HepG2 (cell line): ENCODE data around the gene NDUFB6. TPM values are rescaled to one million over a fixed set of nuclear protein-coding genes. Genes with fewer than 3 reads are reported as not detected.
A peak's percentile ranks its signal among the peaks of the same experiment; 100 is the strongest.

ENCODE experiments used
- ATAC-seq: fragments of 200-7000 bp; cut with Tn5 transposase; 3 replicates; pipeline ENCODE4 v1.9.1; 2020; ENCODE audit warnings: mild to moderate bottlenecking, moderate library complexity
- BruUV-seq: library from RNA; stranded (reverse); fragments of 400-500 nt; replicated peaks from 2 replicates; lab custom pipeline; 2021; lab: Mats Ljungman, UMichigan
- CTCF ChIA-PET: fragments of 300-600 bp; formaldehyde crosslinking; extraction: SDS; loops from one replicate; lab custom pipeline; 2021; ENCODE audit warnings: low total read pairs, inconsistent platforms, low intra/inter-chr PET ratio; lab: Yijun Ruan, JAX
- POLR2A ChIA-PET: fragments of 350-600 bp; sonication (Branson Sonifier 250); formaldehyde crosslinking; loops from one replicate; lab custom pipeline; 2020; ENCODE audit warnings: antibody characterized with exemption, inconsistent platforms; lab: Yijun Ruan, JAX
- DNase-seq: peaks from one replicate; pipeline ENCODE4 v3.0.0-alpha.2; 2015; ENCODE audit warnings: low spot score
- FAIRE-seq: peaks from 3 replicates; lab custom pipeline; 2011; peaks lifted over from hg19 to GRCh38; lab: Jason Lieb, UNC
- H2AFZ ChIP-seq: one replicate; pipeline ENCODE4 v1.6.1; 2011; ENCODE audit warnings: low read length, inconsistent platforms
- H3K27ac ChIP-seq: fragments of 300-600 bp; 3 replicates; pipeline ENCODE4 v1.8.0; 2011; ENCODE audit warnings: mixed run types, mild to moderate bottlenecking, mixed read lengths, low read length, inconsistent platforms; ENCODE audit not compliant: insufficient read depth; ENCODE audit errors: extremely low read length
- H3K27me3 ChIP-seq, 2 experiments: fragments of 200-600 bp in 1 of 2; 2 replicates in 1 of 2; 3 replicates in 1 of 2; pipeline versions ENCODE4 v1.6.0 to v1.8.0; 2011; ENCODE audit warnings: low read length in 2 of 2, mild to moderate bottlenecking in 2 of 2, moderate library complexity in 2 of 2, inconsistent platforms in 1 of 2; ENCODE audit not compliant: insufficient read depth in 2 of 2, control insufficient read depth in 1 of 2
- H3K36me3 ChIP-seq, 2 experiments: fragments of 200-600 bp in 1 of 2; replicated peaks in 1 of 2; 2 replicates in 1 of 2; 3 replicates in 1 of 2; pipeline versions ENCODE4 v1.5.1 to v1.8.0; 2011; ENCODE audit warnings: low read length in 2 of 2, inconsistent platforms in 1 of 2; ENCODE audit not compliant: insufficient read depth in 2 of 2, control insufficient read depth in 1 of 2
- H3K4me1 ChIP-seq: 2 replicates; pipeline ENCODE4 v1.5.1; 2012; ENCODE audit warnings: low read length, inconsistent platforms; ENCODE audit not compliant: insufficient read depth
- H3K4me2 ChIP-seq: 2 replicates; pipeline ENCODE4 v1.6.0; 2011; ENCODE audit warnings: low read depth, low read length, inconsistent platforms
- H3K4me3 ChIP-seq, 3 experiments: fragments of 200-600 bp in 1 of 3; sonication (generic), shearing (Covaris generic) in 1 of 3; replicated peaks in 1 of 3; 2 replicates each; pipeline ENCODE4 v1.5.1; 2011 to 2016; ENCODE audit warnings: low read length in 3 of 3, inconsistent platforms in 2 of 3, low read depth in 2 of 3, mild to moderate bottlenecking in 2 of 3, control low read depth in 1 of 3, mixed read lengths in 1 of 3; ENCODE audit not compliant: insufficient read depth in 1 of 3
- H3K79me2 ChIP-seq: one replicate; pipeline ENCODE4 v1.6.1; 2011; ENCODE audit warnings: low read length, inconsistent platforms; ENCODE audit not compliant: insufficient read depth
- H3K9ac ChIP-seq: 2 replicates; pipeline ENCODE4 v1.6.0; 2011; ENCODE audit warnings: mild to moderate bottlenecking, low read depth, low read length, inconsistent platforms; ENCODE audit not compliant: insufficient read depth
- H3K9me3 ChIP-seq: 2 replicates; pipeline ENCODE4 v1.5.1; 2012; ENCODE audit warnings: mild to moderate bottlenecking, low read length
- H4K20me1 ChIP-seq: 2 replicates; pipeline ENCODE4 v1.6.0; 2011; ENCODE audit warnings: inconsistent platforms, mild to moderate bottlenecking, low read length, moderate library complexity; ENCODE audit not compliant: insufficient read depth
- CCAR2 ChIP-seq: fragments of 200-400 bp; formaldehyde crosslinking; optimal IDR thresholded peaks from 2 replicates; pipeline ENCODE3; 2018; ENCODE audit warnings: low read depth, mild to moderate bottlenecking, low read length, moderate library complexity
- CEBPG ChIP-seq: IDR thresholded peaks from 2 replicates; pipeline ENCODE4 v1.6.1; 2016
- FIP1L1 ChIP-seq: fragments of 200-400 bp; formaldehyde crosslinking; IDR thresholded peaks from 2 replicates; pipeline ENCODE4 v1.6.1; 2018; ENCODE audit warnings: low read depth, mild to moderate bottlenecking, low read length, moderate library complexity, borderline replicate concordance; ENCODE audit not compliant: insufficient read depth
- POGK ChIP-seq: sonication (generic); formaldehyde crosslinking; conservative IDR thresholded peaks from 2 replicates; pipeline ENCODE4 v1.8.0; 2022; ENCODE audit warnings: mild to moderate bottlenecking, moderate library complexity, missing genetic modification reagents
- POLR2A ChIP-seq, 2 experiments: IDR thresholded peaks; 2 replicates each; pipeline ENCODE4 v1.6.1; 2011; ENCODE audit warnings: low read depth in 2 of 2, low read length in 2 of 2, mild to moderate bottlenecking in 1 of 2, moderate library complexity in 1 of 2; ENCODE audit not compliant: insufficient read depth in 1 of 2
- SRSF9 ChIP-seq: fragments of 200-400 bp; formaldehyde crosslinking; IDR thresholded peaks from 2 replicates; pipeline ENCODE4 v1.6.1; 2018; ENCODE audit warnings: borderline replicate concordance, mild to moderate bottlenecking, low read depth, low read length; ENCODE audit not compliant: insufficient read depth, poor library complexity, severe bottlenecking
- STAG1 ChIP-seq: sonication (generic); formaldehyde crosslinking; IDR thresholded peaks from 2 replicates; pipeline ENCODE4 v1.4.0; 2020; ENCODE audit warnings: missing genetic modification reagents
- TBL1XR1 ChIP-seq: fragments of 150-350 bp; IDR thresholded peaks from 2 replicates; pipeline ENCODE4 v1.6.1; 2014; ENCODE audit warnings: borderline replicate concordance, low read length; ENCODE audit not compliant: partially characterized antibody
- ZFYVE20 ChIP-seq: sonication (generic); formaldehyde crosslinking; IDR thresholded peaks from 2 replicates; pipeline ENCODE4 v1.8.0; 2023; ENCODE audit warnings: low read depth, mild to moderate bottlenecking, moderate library complexity, missing genetic modification reagents, borderline replicate concordance
- ZNF558 ChIP-seq: sonication (generic); formaldehyde crosslinking; IDR thresholded peaks from 2 replicates; pipeline ENCODE4 v1.9.0; 2022; ENCODE audit warnings: mild to moderate bottlenecking, missing genetic modification reagents, borderline replicate concordance
- WGBS: methylation state at CpG from one replicate; pipeline ENCODE4 v1.1.6; 2017; ENCODE audit warnings: low lambda C conversion rate; 5-methylcytosine and 5-hydroxymethylcytosine counted together
- in situ Hi-C: cut with HindIII; loops from 2 replicates; pipeline ENCODE4 v1.10.0; 2017; ENCODE audit warnings: low pct_unique_long_range_greater_than_20kb; ENCODE audit not compliant: extremely low pct_ligation_motif_present
- intact Hi-C: fragments of 100-400 bp; cut with micrococcal nuclease; formaldehyde crosslinking; loops from one replicate; pipeline ENCODE4 v1.10.0; 2022; ENCODE audit not compliant: unreplicated experiment
- polyA plus RNA-seq, 8 experiments: library from polyadenylated mRNA; depleted of rRNA in 3 of 8; stranded (reverse) in 7 of 8; unstranded in 1 of 8; fragments of >200 nt; fragmentation: Illumina TruSeq in 4 of 8; extraction: Trizol in 4 of 8; gene quantifications; 2 replicates each; pipeline versions ENCODE4 v1.2.1 to v1.2.3, GENCODE V29; 2011 to 2016; ENCODE audit warnings: low read depth in 4 of 8, missing spikeins in 1 of 8, mixed read lengths in 1 of 8; ENCODE audit not compliant: insufficient read depth in 1 of 8
- total RNA-seq, 5 experiments: library from RNA; depleted of rRNA; stranded (reverse); fragments of >200 nt; fragmentation: Illumina TruSeq; extraction: Trizol; gene quantifications; 2 replicates each; pipeline ENCODE4 v1.2.3, GENCODE V29; 2016; ENCODE audit warnings: low read depth in 1 of 5
- TF ChIP-seq, protein P1 (sequence below): sonication (generic); formaldehyde crosslinking; conservative IDR thresholded peaks from 2 replicates; pipeline ENCODE4 v1.8.1; 2023; ENCODE audit warnings: missing genetic modification reagents
- TF ChIP-seq, protein P2 (sequence below): IDR thresholded peaks from 2 replicates; pipeline ENCODE4 v1.6.1; 2016

NDUFB6 gene
- total and polyA plus RNA-seq, 2 of the 13 experiments (the other 11 are each of a cell fraction or from before 2014, with no cell fraction given), result 31.2 to 81.9 TPM

GRCh38 chr9:32580631-32581300 is 7.8 kb upstream of the NDUFB6 start:
- ATAC-seq (peak; percentile 78), DNase-seq (peak; percentile 13), FAIRE-seq (no peak)
- Histone ChIP-seq H3K79me2 (no peaks in the 10 kb centered on the region), H3K4me3 (no peak overlapping the region), H3K36me3 (no peaks in the 10 kb centered on the region), H3K27ac (no peak overlapping the region), H3K4me1 (peaks cover 18% of the 10 kb centered on the region), H3K27me3 (no peaks in the 10 kb centered on the region), H2AFZ (no peak overlapping the region), H3K9me3 (no peaks in the 10 kb centered on the region), H3K4me2 (peak overlapping the region; percentile 25), H3K9ac (no peak overlapping the region), H4K20me1 (no peaks in the 10 kb centered on the region)
- ChIA-PET POLR2A (interaction anchor here (1.6 kb wide), 1 partner anchor 202 kb away, joined by 4 read pairs; no protein-coding TSS in a partner anchor), CTCF (interaction anchor here (2.3 to 4.9 kb wide), 2 partner anchors 202 to 387 kb away, joined by 34 to 115 read pairs; no protein-coding TSS in a partner anchor)
- 0% methylated on average over 3 of the region's 3 CpGs for WGBS
- no TSS peak for BruUV-seq
- no peak for TF ChIP-seq TBL1XR1
- no peak for TF ChIP-seq CEBPG (CRISPR knock-in tag)
- no peak for TF ChIP-seq ZFYVE20
- TF ChIP-seq, protein P1, sequence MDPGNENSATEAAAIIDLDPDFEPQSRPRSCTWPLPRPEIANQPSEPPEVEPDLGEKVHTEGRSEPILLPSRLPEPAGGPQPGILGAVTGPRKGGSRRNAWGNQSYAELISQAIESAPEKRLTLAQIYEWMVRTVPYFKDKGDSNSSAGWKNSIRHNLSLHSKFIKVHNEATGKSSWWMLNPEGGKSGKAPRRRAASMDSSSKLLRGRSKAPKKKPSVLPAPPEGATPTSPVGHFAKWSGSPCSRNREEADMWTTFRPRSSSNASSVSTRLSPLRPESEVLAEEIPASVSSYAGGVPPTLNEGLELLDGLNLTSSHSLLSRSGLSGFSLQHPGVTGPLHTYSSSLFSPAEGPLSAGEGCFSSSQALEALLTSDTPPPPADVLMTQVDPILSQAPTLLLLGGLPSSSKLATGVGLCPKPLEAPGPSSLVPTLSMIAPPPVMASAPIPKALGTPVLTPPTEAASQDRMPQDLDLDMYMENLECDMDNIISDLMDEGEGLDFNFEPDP, result no peak
- TF ChIP-seq POLR2A (IDR thresholded peaks at IDR 0.05; ENCODE audit: insufficient read depth in 1 of 2, low read depth in 2 of 2, low read length in 2 of 2), result no peak
- no peak for TF ChIP-seq FIP1L1
- no peak for TF ChIP-seq CCAR2
- TF ChIP-seq ZNF558 (CRISPR knock-in tag), result no peak
- no peak for TF ChIP-seq STAG1 (CRISPR knock-in tag)
- no peak for TF ChIP-seq SRSF9
- TF ChIP-seq, protein P2, sequence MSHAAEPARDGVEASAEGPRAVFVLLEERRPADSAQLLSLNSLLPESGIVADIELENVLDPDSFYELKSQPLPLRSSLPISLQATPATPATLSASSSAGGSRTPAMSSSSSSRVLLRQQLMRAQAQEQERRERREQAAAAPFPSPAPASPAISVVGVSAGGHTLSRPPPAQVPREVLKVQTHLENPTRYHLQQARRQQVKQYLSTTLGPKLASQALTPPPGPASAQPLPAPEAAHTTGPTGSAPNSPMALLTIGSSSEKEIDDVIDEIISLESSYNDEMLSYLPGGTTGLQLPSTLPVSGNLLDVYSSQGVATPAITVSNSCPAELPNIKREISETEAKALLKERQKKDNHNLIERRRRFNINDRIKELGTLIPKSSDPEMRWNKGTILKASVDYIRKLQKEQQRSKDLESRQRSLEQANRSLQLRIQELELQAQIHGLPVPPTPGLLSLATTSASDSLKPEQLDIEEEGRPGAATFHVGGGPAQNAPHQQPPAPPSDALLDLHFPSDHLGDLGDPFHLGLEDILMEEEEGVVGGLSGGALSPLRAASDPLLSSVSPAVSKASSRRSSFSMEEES (CRISPR knock-in tag), result no peak
- no peak for TF ChIP-seq POGK (CRISPR knock-in tag)
- intact Hi-C loops, result loop anchor here (1.0 kb wide), 1 partner anchor 388 kb away; no protein-coding TSS in a partner anchor
- in situ Hi-C loops, result loop anchor here (5.0 kb wide), 1 partner anchor 387 kb away; no protein-coding TSS in a partner anchor
